Hippocampal formation (tissue), 2 donors: Measurements from ENCODE around the gene MATK.

ENCODE experiments used
- DNase-seq, 2 donors: peaks; one replicate each; lab custom pipeline; 2025; lab: John Stamatoyannopoulos, UW

The MATK gene

GRCh38 chr19:3751236-3751635 is 34.9 kb downstream of the MATK start:
- DNase-seq: no peak

- DNase-seq: no peak
These were observed 36.0 kb downstream of the MATK start for GRCh38 chr19:3750211-3750610.

- no peak for DNase-seq
These were observed 37.2 kb downstream of the MATK start for GRCh38 chr19:3748965-3749364.

GRCh38 chr19:3746371-3747056 is 39.7 kb downstream of the MATK start:
- DNase-seq: no peak

- no peak for DNase-seq
These were observed 40.7 kb downstream of the MATK start for GRCh38 chr19:3745363-3746045.

- DNase-seq: no peak
These were observed 42.7 kb downstream of the MATK start for GRCh38 chr19:3743486-3743885.

GRCh38 chr19:3740431-3740830 is 45.8 kb downstream of the MATK start:
- DNase-seq: no peak

GRCh38 chr19:3738477-3739220 is 47.5 kb downstream of the MATK start:
- no peak for DNase-seq

GRCh38 chr19:3737487-3738205 is 48.5 kb downstream of the MATK start:
- DNase-seq: no peak

- no peak for DNase-seq
These were observed 50.0 kb downstream of the MATK start for GRCh38 chr19:3736106-3736724.

GRCh38 chr19:3734310-3734600 is 51.9 kb downstream of the MATK start:
- DNase-seq: no peak

GRCh38 chr19:3733549-3734309 is 52.5 kb downstream of the MATK start:
- no peak for DNase-seq

GRCh38 chr19:3732108-3732507 is 54.1 kb downstream of the MATK start:
- no peak for DNase-seq

- no peak for DNase-seq
These were observed 55.7 kb downstream of the MATK start for GRCh38 chr19:3730457-3730958.
